ENCODE results near the gene PHKB. TPM values are rescaled to one million over a fixed set of nuclear protein-coding genes. Genes with fewer than 3 reads are reported as not detected.

Gene PHKB
- polyA plus RNA-seq, 1 donor (not counting 4 experiments of a cell fraction or from before 2014, with no cell fraction given) = 71.7 TPM

DNA sequence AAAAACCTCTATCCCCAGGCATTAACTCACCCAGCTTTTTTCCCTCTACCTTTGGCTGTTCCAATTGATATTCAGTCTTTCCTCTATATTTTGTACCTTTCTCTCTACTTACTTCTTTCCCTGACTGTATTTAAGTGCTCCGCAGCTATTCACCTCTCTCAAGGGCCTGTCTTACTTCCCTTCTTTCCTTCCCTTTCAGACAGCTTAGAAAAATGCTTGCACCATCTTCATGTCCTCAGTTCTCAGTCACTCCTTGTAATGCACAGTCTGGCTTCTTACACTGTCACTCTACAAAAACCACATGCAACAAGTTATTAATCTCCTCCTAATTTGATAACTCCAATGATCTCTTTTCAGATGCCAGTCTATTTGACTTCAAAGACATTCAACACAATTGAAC, 163.4 kb downstream of the PHKB start:
- dilution Hi-C loops (cut with MboI; ENCODE audit: extremely low pct_ligation_motif_present, low sequenced_read_pairs) = no loop called here
- Histone ChIP-seq H3K36me3 (ENCODE audit: control insufficient read depth in 2 of 2, extremely low read depth in 1 of 2, insufficient read depth in 2 of 2, low read length in 2 of 2) (no peaks in the 10 kb centered on the region), H3K9ac (ENCODE audit: control insufficient read depth, extremely low read depth, insufficient read depth, low read length) (no peak overlapping the region), H3K4me1 (ENCODE audit: control insufficient read depth, extremely low read depth, insufficient read depth, low read length) (no peaks in the 10 kb centered on the region), H3K4me3 (ENCODE audit: control insufficient read depth in 2 of 3, extremely low read depth in 1 of 3, insufficient read depth in 2 of 3, low read depth in 1 of 3, low read length in 3 of 3) (no peak overlapping the region), H4K20me1 (ENCODE audit: control insufficient read depth, extremely low read depth, insufficient read depth, low read length) (no peaks in the 10 kb centered on the region), H3K27ac (ENCODE audit: control insufficient read depth, insufficient read depth, low read length) (no peak overlapping the region), H3K4me2 (ENCODE audit: control insufficient read depth, extremely low read depth, insufficient read depth, low read depth, low read length) (no peak overlapping the region), H2AFZ (ENCODE audit: control insufficient read depth, low read length) (no peak overlapping the region), H3K9me3 (ENCODE audit: control insufficient read depth, low read depth, low read length) (no peaks in the 10 kb centered on the region), H3K9me1 (ENCODE audit: control insufficient read depth, extremely low read depth, insufficient read depth, low read length) (no peaks in the 10 kb centered on the region), H3K79me2 (ENCODE audit: control insufficient read depth, insufficient read depth, low read length) (no peaks in the 10 kb centered on the region), H3K27me3 (ENCODE audit: control insufficient read depth, extremely low read depth, insufficient read depth, low read length) (no peaks in the 10 kb centered on the region)
- no peak for TF ChIP-seq EZH2 (IDR thresholded peaks at IDR 0.05; ENCODE audit: low read length)
- TF ChIP-seq, protein P1, sequence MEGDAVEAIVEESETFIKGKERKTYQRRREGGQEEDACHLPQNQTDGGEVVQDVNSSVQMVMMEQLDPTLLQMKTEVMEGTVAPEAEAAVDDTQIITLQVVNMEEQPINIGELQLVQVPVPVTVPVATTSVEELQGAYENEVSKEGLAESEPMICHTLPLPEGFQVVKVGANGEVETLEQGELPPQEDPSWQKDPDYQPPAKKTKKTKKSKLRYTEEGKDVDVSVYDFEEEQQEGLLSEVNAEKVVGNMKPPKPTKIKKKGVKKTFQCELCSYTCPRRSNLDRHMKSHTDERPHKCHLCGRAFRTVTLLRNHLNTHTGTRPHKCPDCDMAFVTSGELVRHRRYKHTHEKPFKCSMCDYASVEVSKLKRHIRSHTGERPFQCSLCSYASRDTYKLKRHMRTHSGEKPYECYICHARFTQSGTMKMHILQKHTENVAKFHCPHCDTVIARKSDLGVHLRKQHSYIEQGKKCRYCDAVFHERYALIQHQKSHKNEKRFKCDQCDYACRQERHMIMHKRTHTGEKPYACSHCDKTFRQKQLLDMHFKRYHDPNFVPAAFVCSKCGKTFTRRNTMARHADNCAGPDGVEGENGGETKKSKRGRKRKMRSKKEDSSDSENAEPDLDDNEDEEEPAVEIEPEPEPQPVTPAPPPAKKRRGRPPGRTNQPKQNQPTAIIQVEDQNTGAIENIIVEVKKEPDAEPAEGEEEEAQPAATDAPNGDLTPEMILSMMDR (optimal IDR thresholded peaks at IDR 0.05 in 1 of 3, IDR thresholded peaks at IDR 0.05 in 1 of 3, conservative IDR thresholded peaks at IDR 0.05 in 1 of 3; ENCODE audit: extremely low read depth in 1 of 3, insufficient read depth in 2 of 3, low read length in 3 of 3) = no peak
- DNase-seq (ENCODE audit: low read depth, low spot score) (no peak), FAIRE-seq (no peak)

DNA sequence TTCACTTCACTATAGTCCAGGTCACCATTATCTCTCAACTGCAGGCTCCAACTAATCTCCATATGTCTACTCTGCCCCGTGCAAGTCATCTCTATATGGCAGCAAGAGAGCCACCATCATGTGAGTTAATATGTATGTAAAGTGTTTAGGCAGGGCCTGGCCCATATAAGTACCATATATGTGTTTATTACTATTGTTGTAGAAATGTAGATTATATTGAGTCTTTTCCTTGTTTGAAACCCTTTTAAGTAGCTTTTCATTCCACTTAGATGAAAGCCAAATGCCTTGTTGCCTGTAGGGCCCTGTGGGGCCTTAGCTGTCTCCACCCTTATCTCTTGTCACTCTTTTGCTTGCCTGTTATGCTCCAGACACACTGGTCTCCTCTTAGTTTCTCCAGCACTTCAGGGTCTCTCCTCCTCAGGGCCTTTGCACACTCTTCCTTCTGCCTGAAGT, 164.0 kb downstream of the PHKB start:
- Histone ChIP-seq H3K79me2 (ENCODE audit: control insufficient read depth, insufficient read depth, low read length) (no peaks in the 10 kb centered on the region), H3K27ac (ENCODE audit: control insufficient read depth, insufficient read depth, low read length) (no peak overlapping the region), H3K9ac (ENCODE audit: control insufficient read depth, extremely low read depth, insufficient read depth, low read length) (no peak overlapping the region), H3K4me1 (ENCODE audit: control insufficient read depth, extremely low read depth, insufficient read depth, low read length) (no peaks in the 10 kb centered on the region), H3K4me2 (ENCODE audit: control insufficient read depth, extremely low read depth, insufficient read depth, low read depth, low read length) (no peak overlapping the region), H2AFZ (ENCODE audit: control insufficient read depth, low read length) (no peak overlapping the region), H4K20me1 (ENCODE audit: control insufficient read depth, extremely low read depth, insufficient read depth, low read length) (no peaks in the 10 kb centered on the region), H3K9me3 (ENCODE audit: control insufficient read depth, low read depth, low read length) (no peaks in the 10 kb centered on the region), H3K36me3 (ENCODE audit: control insufficient read depth in 2 of 2, extremely low read depth in 1 of 2, insufficient read depth in 2 of 2, low read length in 2 of 2) (no peaks in the 10 kb centered on the region), H3K9me1 (ENCODE audit: control insufficient read depth, extremely low read depth, insufficient read depth, low read length) (no peaks in the 10 kb centered on the region), H3K4me3 (ENCODE audit: control insufficient read depth in 2 of 3, extremely low read depth in 1 of 3, insufficient read depth in 2 of 3, low read depth in 1 of 3, low read length in 3 of 3) (no peak overlapping the region), H3K27me3 (ENCODE audit: control insufficient read depth, extremely low read depth, insufficient read depth, low read length) (no peaks in the 10 kb centered on the region)
- TF ChIP-seq, protein P1 (optimal IDR thresholded peaks at IDR 0.05 in 1 of 3, IDR thresholded peaks at IDR 0.05 in 1 of 3, conservative IDR thresholded peaks at IDR 0.05 in 1 of 3; ENCODE audit: extremely low read depth in 1 of 3, insufficient read depth in 2 of 3, low read length in 3 of 3) = no peak
- TF ChIP-seq EZH2 (IDR thresholded peaks at IDR 0.05; ENCODE audit: low read length) = no peak
- FAIRE-seq (no peak), DNase-seq (ENCODE audit: low read depth, low spot score) (no peak)
- dilution Hi-C loops (cut with MboI; ENCODE audit: extremely low pct_ligation_motif_present, low sequenced_read_pairs) = no loop called here
